Activated naive CD8-positive, alpha-beta T cell treated with anti-CD3 and anti-CD28 coated beads, Interleukin-2, amount 50 U/mL, for 16 hours (primary cell): ENCODE measurements around the gene PDE8A.
A peak's percentile ranks its signal among the peaks of the same experiment; 100 is the strongest.
"Not testable (repeated sequence)": the region's sequence is repeated elsewhere in the genome, so short reads cannot be mapped to it uniquely, and the experiment has no call there.

Experiments used
- DNase-seq: peaks from one replicate; pipeline ENCODE4 v3.0.0-alpha.2; 2020; ENCODE audit warnings: low read depth, low spot score

Gene PDE8A

DNA sequence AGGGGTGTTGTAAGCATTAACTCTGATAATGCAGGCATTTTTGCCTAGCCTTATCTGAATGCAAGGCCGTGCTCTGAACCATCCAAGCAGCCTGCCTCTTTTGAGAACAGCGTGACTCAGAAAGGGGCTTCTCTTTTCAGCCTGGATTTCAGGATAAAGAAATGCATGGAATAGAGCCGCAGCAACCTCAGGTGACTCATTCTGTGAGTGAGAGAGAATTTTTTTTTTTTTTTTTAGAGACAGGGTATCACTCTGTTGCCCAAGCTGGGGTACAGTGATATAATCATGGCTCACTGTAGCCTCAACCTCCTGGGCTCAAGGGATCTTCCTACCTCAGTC, 20.6 kb upstream of the PDE8A start:
- no peak for DNase-seq

DNA sequence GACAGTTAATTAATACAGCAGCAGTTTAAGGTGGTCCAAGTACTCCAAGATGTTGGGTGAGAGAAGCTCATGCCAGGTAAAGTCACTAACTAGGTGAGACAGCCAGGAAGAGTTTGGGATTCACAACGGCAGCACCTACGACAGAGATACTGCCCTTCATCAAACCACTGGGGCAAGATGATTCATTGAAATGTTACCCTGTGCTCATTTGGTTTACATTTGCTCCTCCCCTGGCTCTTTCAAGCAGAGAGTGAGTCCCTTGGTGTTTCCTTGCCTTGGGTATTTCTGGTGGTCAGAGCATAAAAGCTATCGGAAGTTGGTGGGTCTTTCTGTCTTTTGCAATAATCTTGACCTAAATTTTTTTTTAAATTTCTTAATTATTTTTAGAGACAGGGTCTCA, 19.9 kb upstream of the PDE8A start:
- no peak for DNase-seq

DNA sequence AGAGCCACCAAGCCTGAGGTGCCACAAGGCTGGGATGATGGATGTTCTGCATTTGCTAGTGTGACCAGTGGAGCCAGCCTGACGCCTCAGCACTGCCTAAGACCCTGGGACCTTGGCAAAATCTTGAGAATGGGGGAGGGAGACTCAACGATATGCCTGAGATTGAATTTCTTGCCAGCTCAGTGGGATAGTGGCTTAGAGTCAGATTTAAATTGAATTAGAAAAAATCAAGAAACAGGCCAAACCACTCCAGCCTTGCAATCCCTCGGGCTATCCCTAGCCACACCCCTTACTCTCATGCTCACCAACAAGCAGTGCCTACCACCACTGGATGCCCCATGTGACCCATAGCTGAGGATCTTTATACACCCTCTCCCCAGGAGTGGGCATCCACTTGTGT, 18.7 kb upstream of the PDE8A start:
- DNase-seq = no peak

DNA sequence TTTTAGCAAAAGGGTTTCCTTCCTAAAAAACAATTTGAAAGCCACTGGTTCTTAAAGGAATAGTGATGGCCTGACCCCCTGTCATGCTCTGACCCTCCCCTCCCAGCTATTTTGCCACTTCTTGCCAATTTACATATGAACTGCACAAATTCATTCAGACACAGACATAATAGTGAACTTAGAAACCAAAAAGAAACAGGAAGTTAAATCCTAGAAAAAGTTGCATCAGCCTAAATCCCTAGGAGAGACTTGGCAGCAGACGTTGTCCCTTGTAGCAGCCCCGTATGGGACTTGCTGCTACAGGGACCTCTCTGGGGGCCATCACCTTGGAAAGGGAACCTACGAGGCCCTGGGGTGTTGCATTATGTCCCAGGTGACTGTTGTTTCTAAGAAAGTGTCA, 14.3 kb upstream of the PDE8A start:
- no peak for DNase-seq

DNA sequence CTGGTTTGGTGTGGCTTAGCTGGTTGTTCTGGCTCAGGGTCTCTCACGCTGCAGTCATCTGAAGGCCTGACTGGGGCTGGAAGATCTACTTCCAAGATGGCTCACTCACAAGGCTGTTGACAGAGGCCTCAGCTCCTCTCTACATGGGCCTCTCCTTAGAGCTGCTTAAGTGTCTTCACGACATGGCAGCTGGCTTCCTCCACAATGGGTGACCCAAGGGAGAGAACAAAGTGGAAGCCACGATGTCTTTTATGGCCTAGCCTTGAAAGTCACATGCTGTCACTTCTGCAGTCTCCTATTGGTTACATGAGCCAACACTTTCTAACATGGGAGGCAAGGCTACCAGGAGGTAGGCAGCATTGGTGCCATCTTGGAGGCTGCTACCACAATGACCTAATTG, 13.4 kb upstream of the PDE8A start:
- DNase-seq = no peak

DNA sequence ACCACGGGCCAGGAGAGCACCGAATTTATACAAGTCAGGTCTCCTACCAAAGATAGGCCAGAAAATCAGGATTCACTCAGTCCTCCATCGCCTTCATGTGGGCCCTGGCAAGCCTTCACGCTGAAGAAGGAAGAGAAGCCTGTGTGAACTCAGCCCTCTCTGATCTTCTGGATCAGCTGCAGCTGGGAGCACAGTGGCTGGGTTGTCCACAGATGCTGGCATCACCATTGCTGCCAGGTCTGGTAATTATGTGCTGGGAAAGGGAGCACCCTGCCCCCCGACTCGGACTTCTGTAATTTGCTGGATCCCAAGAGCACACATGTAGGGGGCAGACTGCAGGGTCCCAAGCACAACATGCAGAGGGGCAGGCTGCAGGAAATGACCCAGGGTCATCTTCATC, 12.4 kb upstream of the PDE8A start:
- no peak for DNase-seq

DNA sequence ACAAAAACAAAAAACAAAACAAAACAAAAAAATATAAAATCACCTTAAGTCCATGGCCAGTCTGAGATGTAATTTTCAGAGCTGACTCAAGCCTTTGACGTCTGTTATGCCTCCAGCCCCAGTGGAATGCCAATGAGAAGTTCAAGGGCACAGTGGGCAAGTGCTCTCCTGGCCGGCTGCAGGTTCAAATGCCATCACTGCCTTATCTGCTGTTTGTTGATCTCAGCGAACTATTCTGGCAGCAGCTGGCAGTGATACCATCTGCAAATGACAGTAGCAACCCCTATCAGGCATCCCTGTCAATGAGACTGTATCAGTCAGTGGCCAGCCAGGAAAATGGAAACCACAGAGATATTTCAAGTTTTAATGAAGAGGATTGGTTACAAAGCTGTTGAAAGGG, 10.8 kb upstream of the PDE8A start:
- DNase-seq = no peak

DNA sequence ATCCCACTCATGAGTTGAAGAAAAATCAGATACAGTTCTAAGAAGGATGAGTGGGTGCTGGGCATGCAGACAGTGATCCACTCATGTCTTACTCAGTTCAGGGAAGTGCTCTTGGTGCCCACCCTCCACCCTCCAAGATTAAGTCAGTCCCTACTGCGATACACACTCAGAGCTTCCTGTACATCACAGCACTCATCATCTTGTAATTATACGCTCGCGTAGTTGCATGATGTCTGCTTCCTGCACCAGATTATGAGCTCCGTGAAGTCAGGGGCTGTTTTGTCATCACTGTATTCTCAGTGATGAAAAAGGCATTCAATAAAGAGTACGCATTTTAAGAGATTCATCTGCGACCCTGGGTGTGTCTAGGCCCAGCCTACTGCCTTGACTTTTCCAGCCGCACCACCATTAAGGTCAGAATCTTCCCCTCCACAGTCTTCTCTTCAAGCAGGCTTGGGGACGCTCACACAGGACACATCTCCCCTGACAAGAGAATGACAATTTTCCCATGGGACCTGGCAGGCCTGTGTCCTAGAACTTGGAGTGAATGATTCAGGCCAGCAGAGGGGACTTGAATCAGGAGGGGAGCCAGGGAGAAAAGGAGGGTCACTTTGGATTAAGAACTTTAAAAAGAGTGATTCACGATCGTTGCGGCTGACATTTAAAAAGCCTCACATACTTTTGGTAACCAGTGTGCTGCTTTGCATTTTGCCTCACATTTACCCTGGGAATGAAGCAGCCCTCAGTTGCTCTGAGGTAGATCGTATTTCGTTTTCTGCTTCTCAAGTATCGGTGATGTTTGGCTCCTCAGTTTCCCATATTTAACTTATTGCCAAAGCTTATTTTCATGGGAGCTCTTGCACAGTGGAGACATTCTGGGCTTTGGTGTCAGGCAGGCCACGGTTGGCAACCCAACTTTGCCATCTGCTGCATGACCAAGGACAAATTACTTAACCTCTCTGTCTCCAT, 7.9 kb upstream of the PDE8A start:
- DNase-seq = no peak

DNA sequence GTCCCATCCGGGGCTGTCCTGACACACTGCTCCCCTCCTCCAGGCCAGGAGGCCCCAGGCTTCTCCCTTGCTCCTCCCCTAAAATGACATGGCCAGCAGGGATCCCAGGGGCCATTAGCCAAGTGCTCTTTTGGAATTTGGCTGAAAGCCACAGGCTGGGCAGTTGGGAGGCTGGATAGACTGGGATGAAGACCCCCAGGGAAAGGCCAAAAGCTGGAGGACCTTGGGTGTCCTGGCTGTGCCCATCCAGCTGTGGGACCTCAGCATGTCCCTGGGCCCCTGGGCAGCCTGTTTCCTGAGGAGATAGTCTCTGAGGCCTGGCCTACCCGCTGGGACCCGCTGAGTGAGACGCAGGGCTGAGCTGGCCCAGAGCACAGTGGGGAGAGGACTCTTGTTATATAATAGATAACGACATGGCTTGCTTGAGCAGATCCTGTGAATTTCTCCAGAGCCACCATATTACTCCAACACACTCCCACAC, 5.7 kb upstream of the PDE8A start:
- DNase-seq = no peak

DNA sequence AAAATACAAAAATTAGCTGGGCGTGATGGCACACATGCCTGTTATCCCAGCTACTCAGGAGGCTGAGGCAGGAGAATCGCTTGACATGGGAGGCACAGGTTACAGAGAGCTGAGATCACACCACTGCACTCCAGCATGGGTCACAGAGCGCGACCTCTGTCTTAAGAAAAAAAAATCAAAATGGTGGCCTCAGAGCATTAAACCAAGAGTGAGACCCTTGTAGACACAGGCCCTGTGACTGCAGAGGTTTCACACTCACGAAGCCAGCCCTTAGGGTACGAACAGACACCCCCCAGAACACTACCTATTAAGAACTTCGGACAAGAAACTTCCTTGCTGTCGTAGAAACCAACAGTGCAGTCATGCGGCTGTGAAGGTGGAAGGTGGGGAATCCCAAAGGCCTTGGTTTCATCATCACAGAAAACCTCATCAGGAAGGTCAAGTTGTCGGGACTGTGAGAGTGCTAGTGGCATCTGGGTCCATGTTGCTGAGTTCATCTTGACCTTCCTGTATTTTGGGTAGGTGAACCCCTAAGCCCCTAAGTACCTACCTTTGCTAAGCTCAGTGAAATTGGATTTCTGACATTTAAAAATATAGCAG, 4.8 kb upstream of the PDE8A start:
- DNase-seq = no peak

DNA sequence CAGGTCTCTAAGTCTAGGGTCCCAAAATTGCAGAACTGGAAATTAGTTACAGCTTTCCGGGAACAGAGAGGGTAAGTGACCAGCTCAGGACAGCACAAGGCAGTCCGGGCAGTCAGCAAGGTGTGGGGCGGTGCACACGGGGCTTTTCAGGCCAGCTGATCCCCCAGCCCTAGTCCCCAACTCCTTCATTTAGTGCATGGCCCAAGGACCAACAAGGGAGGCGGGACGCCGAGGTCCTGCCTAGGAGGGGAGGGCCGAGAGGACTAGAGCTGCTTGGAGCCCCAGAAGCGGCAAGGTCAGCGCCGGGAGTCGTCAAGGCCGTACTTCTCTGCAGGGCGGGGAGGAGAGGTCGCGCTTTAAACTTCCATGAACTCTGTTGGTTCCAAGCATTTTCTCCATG, 2.0 kb upstream of the PDE8A start:
- no peak for DNase-seq

DNA sequence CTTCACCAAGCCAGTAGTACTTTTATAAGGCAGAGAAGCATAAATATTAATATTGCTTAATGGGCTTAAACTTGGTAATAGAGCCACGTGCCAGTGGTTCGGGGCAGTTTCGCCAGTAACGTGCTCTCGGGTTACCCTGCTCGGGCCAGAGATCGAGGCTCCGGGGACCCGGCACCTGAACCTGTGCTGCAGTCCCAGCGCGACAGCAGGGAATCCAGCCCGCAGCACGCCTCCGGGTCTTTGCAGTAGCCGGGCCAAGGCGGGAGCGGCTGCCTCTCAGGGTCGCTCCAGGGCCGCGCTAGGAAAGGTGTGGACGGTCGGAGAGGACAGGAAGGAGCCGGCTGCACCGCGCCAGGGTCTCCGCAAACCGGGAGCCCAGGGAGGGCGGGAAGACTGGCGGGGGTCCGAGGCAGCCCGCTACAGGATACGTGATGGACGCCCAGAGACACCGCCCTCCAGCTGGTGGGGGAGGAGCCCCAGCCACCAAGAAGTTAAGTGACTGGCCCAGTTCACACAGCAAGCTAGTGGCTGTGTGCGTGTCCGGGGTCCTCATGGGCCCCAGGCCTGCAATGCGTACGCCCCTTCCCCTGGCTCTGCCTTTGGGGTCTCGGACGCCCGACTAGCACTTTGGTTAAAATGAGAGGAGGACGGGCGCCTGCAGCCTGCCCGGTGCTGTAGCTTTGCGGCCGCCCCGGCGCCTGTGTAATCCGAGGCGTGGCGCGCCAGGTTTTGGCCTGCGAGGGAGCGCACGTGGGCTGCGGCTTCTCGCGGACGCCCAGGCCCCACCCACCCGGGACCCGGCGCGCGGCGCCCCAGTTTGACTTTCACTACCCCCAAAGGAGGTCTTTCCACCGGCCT, 1.2 kb upstream of the PDE8A start:
- DNase-seq = peak; percentile 66

DNA sequence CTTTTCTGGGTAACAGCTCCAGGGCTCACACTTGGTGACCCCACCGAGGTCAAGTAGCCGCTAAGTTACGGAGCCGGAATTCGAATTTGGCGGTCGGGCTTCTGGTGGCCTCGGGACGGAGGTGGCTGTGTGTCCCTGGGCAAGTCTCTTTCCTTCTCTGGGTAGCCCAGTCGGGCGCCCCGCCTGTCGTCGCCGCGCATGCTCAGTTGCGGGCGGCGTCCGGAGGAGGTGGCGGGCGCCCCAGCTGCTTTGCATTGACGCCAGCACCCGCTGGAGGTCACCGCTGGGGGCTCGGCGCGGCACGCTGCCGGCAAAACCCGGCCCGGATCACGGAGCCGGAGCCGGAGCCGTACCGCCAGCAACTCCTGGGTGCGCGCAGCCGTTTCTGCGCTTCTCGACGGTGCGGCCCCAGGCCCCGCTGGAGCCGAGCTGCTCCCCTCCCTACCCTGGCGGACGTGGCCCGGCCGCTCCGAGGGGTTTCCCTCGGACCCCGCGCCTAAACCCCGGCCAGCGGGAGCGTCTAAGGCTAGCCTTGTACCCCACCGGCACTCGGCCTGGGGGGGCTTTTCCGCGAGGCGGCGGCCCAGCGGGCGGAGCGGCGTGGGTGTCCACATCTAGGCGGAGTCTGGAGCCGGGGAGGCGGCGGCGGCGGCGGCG, 474 bp upstream of the PDE8A start:
- peak; percentile 93 for DNase-seq

DNA sequence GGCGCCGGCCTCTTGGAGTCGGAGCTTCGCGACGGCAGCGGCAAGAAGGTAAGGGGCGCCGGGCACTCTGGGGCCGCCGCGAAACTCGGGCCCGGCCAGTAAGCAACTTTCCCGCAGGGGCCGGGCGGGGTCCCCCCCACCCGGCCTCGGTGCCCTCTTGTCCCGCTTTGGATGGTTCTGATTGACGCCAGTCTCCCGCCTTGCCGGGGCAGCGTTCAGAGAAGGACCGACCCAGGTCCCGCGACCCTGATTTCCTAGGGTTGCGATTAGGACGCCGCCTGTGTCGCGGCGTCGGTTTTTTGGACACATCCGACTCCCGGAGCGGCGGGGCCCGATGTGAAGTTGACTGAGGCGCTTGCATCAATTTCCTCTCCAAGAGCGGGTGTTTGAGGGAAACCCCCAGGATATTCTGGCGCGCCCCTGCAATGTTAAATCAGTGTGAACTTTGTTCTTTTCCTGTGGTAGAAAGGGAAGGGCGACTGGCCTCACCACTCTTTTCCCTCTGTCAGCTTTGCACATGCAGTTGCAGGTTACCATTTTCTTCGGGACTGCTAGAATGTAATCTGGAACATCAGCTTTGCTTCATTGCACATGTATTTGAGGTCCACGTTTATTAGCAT, 755 bp downstream of the PDE8A start:
- peak; percentile 3 for DNase-seq

DNA sequence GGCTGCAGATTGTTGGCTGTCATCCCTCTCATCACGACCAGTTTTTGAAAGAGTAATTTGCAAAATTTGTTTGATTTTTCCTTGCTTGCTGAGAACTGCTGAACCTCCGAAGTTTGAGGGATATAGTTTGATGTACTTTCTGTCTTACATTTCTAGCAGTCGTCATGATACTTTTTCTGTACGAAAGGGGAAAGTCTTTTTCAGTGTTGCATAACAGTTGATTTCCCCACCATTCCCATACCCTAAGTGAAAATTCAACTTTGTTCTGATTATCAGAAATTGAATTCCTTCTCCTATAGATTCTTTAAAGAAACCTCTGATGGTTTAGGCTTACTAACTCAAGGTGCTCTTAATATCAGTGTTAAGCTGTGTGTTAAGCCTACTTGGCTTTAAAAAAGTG, 1.6 kb downstream of the PDE8A start:
- no peak for DNase-seq

DNA sequence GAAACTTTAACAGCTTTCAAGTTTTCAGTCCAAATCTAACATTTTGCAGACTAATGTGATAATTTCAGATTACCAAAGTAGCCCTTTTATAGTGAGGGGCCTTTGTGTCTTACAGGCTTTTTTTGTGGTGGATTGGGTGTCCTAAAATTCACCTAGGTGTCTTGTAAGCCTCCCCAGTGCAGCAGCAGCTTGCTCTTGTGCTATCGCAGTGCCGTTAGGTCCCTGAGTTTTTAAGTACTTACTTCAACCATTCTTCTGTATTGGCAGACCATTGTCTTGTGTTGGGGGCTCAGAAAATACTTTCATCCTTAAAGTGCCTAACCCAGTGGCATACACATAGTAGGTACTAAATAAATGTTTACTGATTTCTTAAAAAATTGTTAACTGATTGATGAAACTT, 2.1 kb downstream of the PDE8A start:
- DNase-seq = no peak

DNA sequence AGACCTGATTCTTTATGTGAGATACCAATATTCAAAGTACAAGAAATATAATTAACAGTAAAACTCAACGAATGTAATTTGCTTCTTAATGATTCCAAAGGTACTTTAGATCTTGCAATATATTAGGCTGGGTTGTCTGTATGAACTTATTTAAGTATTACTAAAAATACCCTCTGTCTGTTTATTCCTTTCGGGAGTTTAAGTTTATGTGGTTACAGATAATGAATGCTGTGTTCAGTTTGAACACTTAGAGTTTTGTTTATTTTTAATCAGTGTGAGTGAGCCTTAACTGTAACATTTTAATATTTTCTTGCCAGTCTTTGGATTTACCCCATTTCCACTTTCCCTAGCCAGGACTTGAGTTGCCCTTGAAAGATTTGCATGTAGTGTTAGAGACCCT, 3.5 kb downstream of the PDE8A start:
- DNase-seq = no peak

DNA sequence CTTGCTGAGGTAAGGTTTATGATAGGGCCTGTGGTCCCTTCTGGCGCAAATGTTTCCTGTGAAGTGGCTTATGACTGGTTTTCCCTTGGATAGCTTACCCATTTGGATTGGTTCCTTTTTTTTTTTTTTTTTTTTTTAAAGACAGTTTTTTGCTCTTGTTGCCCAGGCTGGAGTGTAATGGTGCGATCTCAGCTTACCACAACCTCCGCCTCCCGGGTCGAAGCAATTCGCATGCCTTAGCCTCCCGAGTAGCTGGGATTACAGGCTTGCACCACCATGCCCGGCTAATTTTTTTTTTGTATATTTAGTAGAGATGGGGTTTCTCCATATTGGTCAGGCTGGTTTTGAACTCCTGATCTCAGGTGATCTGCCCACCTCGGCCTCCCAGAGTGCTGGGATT, 5.7 kb downstream of the PDE8A start:
- not testable (repeated sequence) for DNase-seq

DNA sequence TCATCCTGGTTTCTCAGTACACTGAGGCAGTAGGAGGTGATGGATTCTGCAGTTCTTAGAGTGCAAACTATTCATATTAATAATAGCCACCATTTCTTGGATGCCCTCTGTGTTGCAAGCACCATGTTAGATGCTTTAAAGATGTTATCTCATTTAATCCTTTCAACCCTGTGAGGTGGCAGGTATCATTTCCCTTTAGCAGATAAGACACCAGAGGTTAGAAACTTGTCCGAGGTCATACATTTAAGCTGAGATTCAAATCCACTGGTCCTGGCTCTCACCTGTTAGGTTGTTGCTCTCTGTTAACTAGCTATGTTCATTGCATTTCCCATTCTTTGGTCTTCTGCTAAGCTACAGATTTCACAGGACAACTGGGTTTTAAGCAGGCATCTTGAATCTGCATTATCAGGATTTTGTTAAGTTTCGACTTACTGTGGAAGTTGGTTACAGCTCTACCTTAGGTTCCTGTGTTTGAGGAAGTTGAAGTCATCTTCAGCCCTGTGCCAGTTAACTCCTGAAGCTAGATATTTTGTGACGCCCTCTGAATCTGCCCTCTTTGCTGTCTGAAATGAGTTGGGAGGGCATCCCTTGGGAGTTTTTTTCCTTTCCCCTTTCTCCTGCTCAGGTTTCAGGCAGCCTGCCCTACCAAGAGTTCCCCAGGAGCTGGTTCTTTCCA, 6.4 kb downstream of the PDE8A start:
- no peak for DNase-seq

DNA sequence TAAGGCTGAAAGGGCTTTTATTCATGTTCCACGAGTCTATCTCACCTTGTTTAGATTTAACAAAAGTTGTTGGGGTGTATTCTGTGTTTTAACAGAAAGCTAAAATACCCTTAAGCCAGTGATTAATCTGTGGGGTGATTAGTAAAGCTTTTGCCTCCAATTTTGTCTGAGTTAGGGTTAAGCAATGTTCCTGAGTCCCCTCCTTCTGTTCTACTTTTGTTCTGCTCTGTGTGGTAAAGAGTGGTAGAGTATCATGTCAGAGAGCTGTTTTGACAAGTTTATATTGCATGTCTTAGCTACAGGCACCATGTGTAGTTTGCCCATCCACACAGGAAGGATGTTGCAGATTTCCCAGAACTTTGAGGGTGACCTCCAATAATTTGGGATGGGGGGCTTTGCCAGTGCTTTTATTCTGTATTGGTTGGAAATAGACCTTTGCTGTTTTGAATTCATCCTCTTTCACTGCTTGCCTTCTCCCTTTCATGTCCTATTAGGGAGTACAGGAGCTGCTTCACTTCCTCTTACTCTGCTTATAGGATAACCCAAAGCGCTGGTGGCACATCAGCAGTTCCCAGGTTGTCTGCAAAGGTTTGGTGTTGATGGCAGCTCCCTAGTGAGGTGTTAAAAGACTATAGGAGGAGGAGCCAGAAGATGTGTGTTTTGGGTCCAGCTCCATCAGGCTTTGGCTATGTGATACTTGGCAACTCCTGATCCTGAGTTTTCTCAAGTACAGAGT, 7.4 kb downstream of the PDE8A start:
- DNase-seq = no peak
